ENCODE results near the gene PLTP.
A peak's percentile ranks its signal among the peaks of the same experiment; 100 is the strongest.

PLTP gene

GRCh38 chr20:45933266-45934045 lies 21.5 kb upstream of the PLTP start:
- no peak for TF ChIP-seq FOXP2 (optimal IDR thresholded peaks at IDR 0.05; ENCODE audit: borderline replicate concordance, extremely low read depth, extremely low read length, insufficient read depth)
- TF ChIP-seq TAF1 (IDR thresholded peaks at IDR 0.05; ENCODE audit: borderline replicate concordance, insufficient read depth, low read length) = peak; percentile 37; the same call in 1 of the 2 replicates
- peak; percentile 19; the same call in 1 of the 2 replicates for TF ChIP-seq SIN3A (IDR thresholded peaks at IDR 0.05; ENCODE audit: borderline replicate concordance, insufficient read depth, low read length)
- TF ChIP-seq POLR2AphosphoS5 (IDR thresholded peaks at IDR 0.05; ENCODE audit: low read depth, low read length) = no peak; the same call in 1 of the 2 replicates
- TF ChIP-seq REST (IDR thresholded peaks at IDR 0.05; ENCODE audit: insufficient read depth in 1 of 2, low read depth in 2 of 2, low read length in 2 of 2) = 0 out of 4 replicates have a peak, but pooled peaks of 1 of the 2 experiments have one; percentile 21

GRCh38 chr20:45927071-45927878 lies 15.3 kb upstream of the PLTP start:
- TF ChIP-seq REST (IDR thresholded peaks at IDR 0.05; ENCODE audit: insufficient read depth in 1 of 2, low read depth in 2 of 2, low read length in 2 of 2) (no peak), POLR2AphosphoS5 (IDR thresholded peaks at IDR 0.05; ENCODE audit: low read depth, low read length) (0 out of 2 replicates have a peak, but pooled peaks have one; percentile 23), SIN3A (IDR thresholded peaks at IDR 0.05; ENCODE audit: borderline replicate concordance, insufficient read depth, low read length) (no peak), FOXP2 (optimal IDR thresholded peaks at IDR 0.05; ENCODE audit: borderline replicate concordance, extremely low read depth, extremely low read length, insufficient read depth) (no peak)

DNA sequence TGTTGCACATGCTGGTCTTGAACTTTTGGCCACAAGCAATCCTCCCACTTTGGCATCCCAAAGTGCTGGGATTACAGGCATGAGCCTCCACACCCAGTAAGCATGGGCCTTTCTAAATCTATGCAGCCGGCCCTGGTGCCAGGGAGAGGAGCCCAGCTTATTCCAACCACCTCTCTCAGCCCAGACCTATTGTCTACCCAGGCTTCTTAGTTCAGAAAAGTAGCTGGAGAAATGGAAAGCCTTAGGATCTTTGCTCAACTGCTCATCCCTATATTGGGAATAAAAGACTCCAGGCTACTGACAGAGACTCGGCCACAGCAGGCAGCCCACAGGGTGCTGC lies 14.7 kb upstream of the PLTP start:
- TF ChIP-seq POLR2AphosphoS5 (IDR thresholded peaks at IDR 0.05; ENCODE audit: low read depth, low read length) = no peak

GRCh38 chr20:45925821-45926506 lies 14.0 kb upstream of the PLTP start:
- TF ChIP-seq REST (IDR thresholded peaks at IDR 0.05; ENCODE audit: insufficient read depth in 1 of 2, low read depth in 2 of 2, low read length in 2 of 2) = no peak
- no peak for TF ChIP-seq SIN3A (IDR thresholded peaks at IDR 0.05; ENCODE audit: borderline replicate concordance, insufficient read depth, low read length)
- no peak for TF ChIP-seq TAF1 (IDR thresholded peaks at IDR 0.05; ENCODE audit: borderline replicate concordance, insufficient read depth, low read length)
- TF ChIP-seq FOXP2 (optimal IDR thresholded peaks at IDR 0.05; ENCODE audit: borderline replicate concordance, extremely low read depth, extremely low read length, insufficient read depth) = no peak
- TF ChIP-seq POLR2AphosphoS5 (IDR thresholded peaks at IDR 0.05; ENCODE audit: low read depth, low read length) = no peak

DNA sequence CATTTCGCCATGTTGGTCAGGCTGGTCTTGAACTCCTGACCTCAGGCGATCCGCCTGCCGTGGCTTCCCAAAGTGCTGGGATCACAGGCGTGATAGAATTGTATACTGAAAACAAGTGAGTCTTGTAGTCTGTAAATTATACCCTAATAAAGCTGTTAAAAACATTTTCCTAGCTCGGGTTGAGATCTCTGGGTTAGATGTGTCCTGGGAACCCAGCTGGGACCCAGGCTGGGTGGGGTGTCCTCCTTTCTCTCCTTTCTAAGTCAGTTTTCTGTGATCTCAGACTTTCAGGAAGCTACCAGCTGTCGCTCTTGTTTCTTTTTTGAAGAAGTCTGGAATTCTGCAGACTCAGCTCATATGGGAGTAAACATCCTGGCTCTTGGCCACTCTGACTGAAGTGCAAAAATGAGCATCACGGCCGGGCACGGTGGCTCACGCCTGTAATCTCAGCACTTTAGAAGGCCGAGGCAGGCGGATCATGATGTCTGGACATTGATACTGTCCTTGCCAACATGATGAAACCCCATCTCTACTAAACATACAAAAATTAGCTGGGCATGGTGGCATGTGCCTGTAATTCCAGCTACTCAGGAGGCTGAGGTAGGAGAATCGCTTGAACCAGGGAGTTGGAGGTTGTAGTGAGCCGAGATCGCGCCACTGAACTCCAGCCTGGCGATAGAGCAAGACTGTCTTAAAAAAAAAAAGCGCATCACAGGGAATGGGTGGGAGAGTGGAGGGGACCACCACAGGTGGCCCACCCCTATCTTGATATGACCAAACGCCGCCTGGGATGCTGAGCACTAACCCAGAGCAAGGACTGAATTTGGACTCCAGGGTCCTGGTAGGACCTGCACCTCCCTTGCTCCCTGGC lies 12.7 kb upstream of the PLTP start:
- TF ChIP-seq TAF1 (IDR thresholded peaks at IDR 0.05; ENCODE audit: borderline replicate concordance, insufficient read depth, low read length) = no peak
- no peak for TF ChIP-seq SIN3A (IDR thresholded peaks at IDR 0.05; ENCODE audit: borderline replicate concordance, insufficient read depth, low read length)
- TF ChIP-seq POLR2AphosphoS5 (IDR thresholded peaks at IDR 0.05; ENCODE audit: low read depth, low read length) = no peak
- TF ChIP-seq FOXP2 (optimal IDR thresholded peaks at IDR 0.05; ENCODE audit: borderline replicate concordance, extremely low read depth, extremely low read length, insufficient read depth) = peak; percentile 29
- TF ChIP-seq REST (IDR thresholded peaks at IDR 0.05; ENCODE audit: insufficient read depth in 1 of 2, low read depth in 2 of 2, low read length in 2 of 2) = no peak
